ENCODE results near the gene TMEM44.

GRCh38 chr3:194675680-194676079 is 42.5 kb upstream of the TMEM44 start:
- TF ChIP-seq CTCF (IDR thresholded peaks at IDR 0.05) = no peak
- TF ChIP-seq POLR2A (IDR thresholded peaks at IDR 0.05) = no peak
